IMR-90 (cell line): ENCODE data around the gene PLAAT2. TPM values are rescaled to one million over a fixed set of nuclear protein-coding genes. Genes with fewer than 3 reads are reported as not detected.

Experiments used
- ATAC-seq: fragments of 200-7000 bp; cut with Tn5 transposase; 2 replicates; pipeline ENCODE4 v1.9.1; 2020; ENCODE audit warnings: low read depth, mild to moderate bottlenecking, moderate library complexity
- BruUV-seq: library from RNA; stranded (reverse); fragments of 400-500 nt; replicated peaks from 2 replicates; lab custom pipeline; 2021; lab: Mats Ljungman, UMichigan
- CTCF ChIA-PET: fragments of 300-600 bp; formaldehyde crosslinking; extraction: SDS; loops from one replicate; lab custom pipeline; 2021; ENCODE audit warnings: antibody characterized with exemption; lab: Yijun Ruan, JAX
- POLR2A ChIA-PET: fragments of 300-600 bp; sonication (Branson Sonifier 250); formaldehyde crosslinking; loops from one replicate; lab custom pipeline; 2022; ENCODE audit warnings: antibody characterized with exemption; ENCODE audit not compliant: unreplicated experiment; lab: Charles Lee
- DNase-seq: peaks from one replicate; pipeline ENCODE4 v3.0.0; 2013
- H2AFZ ChIP-seq: replicated peaks from 2 replicates; pipeline ENCODE3; 2013; ENCODE audit warnings: low read length, mild to moderate bottlenecking; ENCODE audit not compliant: poor library complexity
- H2AK5ac ChIP-seq: 2 replicates; pipeline ENCODE4 v1.6.1; 2013; ENCODE audit warnings: low read depth, low read length, inconsistent platforms
- H2AK9ac ChIP-seq: replicated peaks from 2 replicates; pipeline ENCODE3; 2013; ENCODE audit warnings: mild to moderate bottlenecking, low read depth, low read length, moderate library complexity; ENCODE audit not compliant: poor library complexity
- H2BK120ac ChIP-seq: 2 replicates; pipeline ENCODE4 v1.6.1; 2013; ENCODE audit warnings: low read depth, low read length, inconsistent platforms
- H2BK15ac ChIP-seq: 3 replicates; pipeline ENCODE4 v1.6.1; 2013; ENCODE audit warnings: low read depth, low read length, inconsistent platforms
- H2BK20ac ChIP-seq: 2 replicates; pipeline ENCODE4 v1.6.1; 2013; ENCODE audit warnings: low read depth, mild to moderate bottlenecking, inconsistent platforms, low read length, moderate library complexity
- H2BK5ac ChIP-seq: 2 replicates; pipeline ENCODE4 v1.6.1; 2013; ENCODE audit warnings: mild to moderate bottlenecking, low read depth, low read length, inconsistent platforms; ENCODE audit not compliant: poor library complexity, severe bottlenecking
- H3K14ac ChIP-seq: replicated peaks from 2 replicates; pipeline ENCODE4 v1.6.1; 2013; ENCODE audit warnings: low read depth, low read length, inconsistent platforms
- H3K18ac ChIP-seq: 2 replicates; pipeline ENCODE4 v1.6.1; 2013; ENCODE audit warnings: low read depth, low read length, control low read depth
- H3K23ac ChIP-seq: 2 replicates; pipeline ENCODE4 v1.6.1; 2013; ENCODE audit warnings: low read depth, low read length, inconsistent platforms
- H3K27ac ChIP-seq: 2 replicates; pipeline ENCODE4 v1.5.1; 2013; ENCODE audit warnings: mild to moderate bottlenecking, control low read depth, low read length; ENCODE audit not compliant: insufficient read depth
- H3K27me3 ChIP-seq: 2 replicates; pipeline ENCODE4 v1.6.1; 2013; ENCODE audit warnings: low read length; ENCODE audit not compliant: control insufficient read depth, insufficient read depth
- H3K36me3 ChIP-seq: 2 replicates; pipeline ENCODE4 v1.6.1; 2013; ENCODE audit warnings: low read length, mixed read lengths; ENCODE audit not compliant: control insufficient read depth, insufficient read depth
- H3K4ac ChIP-seq: 2 replicates; pipeline ENCODE4 v1.6.1; 2013; ENCODE audit warnings: low read depth, low read length, inconsistent platforms
- H3K4me1 ChIP-seq: 2 replicates; pipeline ENCODE4 v1.6.1; 2013; ENCODE audit warnings: low read length, mixed read lengths; ENCODE audit not compliant: control insufficient read depth, insufficient read depth
- H3K4me2 ChIP-seq: 2 replicates; pipeline ENCODE4 v1.6.1; 2013; ENCODE audit warnings: low read depth, mild to moderate bottlenecking, control low read depth, low read length, moderate library complexity
- H3K4me3 ChIP-seq: 2 replicates; pipeline ENCODE4 v1.5.1; 2013; ENCODE audit warnings: low read depth, mild to moderate bottlenecking, control low read depth, low read length, moderate library complexity; ENCODE audit not compliant: insufficient read depth
- H3K56ac ChIP-seq: 2 replicates; pipeline ENCODE4 v1.6.1; 2013; ENCODE audit warnings: low read length, inconsistent platforms; ENCODE audit not compliant: insufficient read depth; ENCODE audit errors: extremely low read depth
- H3K79me1 ChIP-seq, 2 experiments: 2 replicates each; pipeline ENCODE4 v1.6.1; 2013; ENCODE audit warnings: low read length in 2 of 2, inconsistent platforms in 1 of 2, low read depth in 1 of 2
- H3K9ac ChIP-seq: 2 replicates; pipeline ENCODE4 v1.6.1; 2013; ENCODE audit warnings: low read depth, low read length, control low read depth
- H3K9me1 ChIP-seq: 2 replicates; pipeline ENCODE4 v1.6.1; 2013; ENCODE audit warnings: low read length, inconsistent platforms; ENCODE audit not compliant: insufficient read depth
- H3K9me3 ChIP-seq: 2 replicates; pipeline ENCODE4 v1.6.1; 2013; ENCODE audit warnings: low read length; ENCODE audit not compliant: control insufficient read depth, insufficient read depth
- H4K20me1 ChIP-seq: 2 replicates; pipeline ENCODE4 v1.6.1; 2013; ENCODE audit warnings: low read length, inconsistent platforms; ENCODE audit not compliant: insufficient read depth
- H4K5ac ChIP-seq: 2 replicates; pipeline ENCODE4 v1.6.1; 2013; ENCODE audit warnings: mild to moderate bottlenecking, low read depth, low read length, control low read depth
- H4K8ac ChIP-seq, 2 experiments: 2 replicates each; pipeline ENCODE4 v1.6.1; 2013; ENCODE audit warnings: low read depth in 2 of 2, low read length in 2 of 2, control low read depth in 1 of 2, inconsistent platforms in 1 of 2
- H4K91ac ChIP-seq: 2 replicates; pipeline ENCODE4 v1.6.1; 2013; ENCODE audit warnings: low read depth, low read length, inconsistent platforms; ENCODE audit not compliant: insufficient read depth
- CEBPB ChIP-seq: IDR thresholded peaks from 2 replicates; pipeline ENCODE4 v1.6.1; 2012; ENCODE audit warnings: low read depth, low read length, improper control_type of control experiment
- MAFK ChIP-seq: IDR thresholded peaks from 2 replicates; pipeline ENCODE4 v1.6.1; 2012; ENCODE audit warnings: low read depth, low read length, improper control_type of control experiment
- WGBS, 2 experiments: methylation state at CpG; one replicate each; pipeline versions ENCODE4 v1.1.5 to v1.1.7; 2013; ENCODE audit warnings: missing lambda C conversion rate in 2 of 2; ENCODE audit not compliant: insufficient read length in 1 of 2; ENCODE audit errors: extremely low coverage in 2 of 2; 5-methylcytosine and 5-hydroxymethylcytosine counted together
- dilution Hi-C: fragments of 300-500 bp; cut with HindIII; formaldehyde crosslinking; loops from one replicate; pipeline ENCODE4 v1.14.3; 2018; ENCODE audit warnings: low sequenced_read_pairs; ENCODE audit not compliant: unreplicated experiment
- in situ Hi-C: fragments of 300-500 bp; cut with MboI; formaldehyde crosslinking; loops from 3 replicates; pipeline ENCODE4 v1.14.3; 2019; ENCODE audit warnings: low sequenced_read_pairs, inconsistent platforms, mixed read lengths
- intact Hi-C: fragments of 100-400 bp; cut with micrococcal nuclease; formaldehyde crosslinking; loops from 2 replicates; pipeline ENCODE4 v1.10.0; 2022
- polyA plus RNA-seq, 3 experiments: library from polyadenylated mRNA; depleted of rRNA; stranded (reverse); fragments of >200 nt; gene quantifications; 2 replicates each; pipeline ENCODE4 v1.2.3, GENCODE V29; 2012; ENCODE audit warnings: low replicate concordance in 1 of 3
- total RNA-seq: library from RNA; depleted of rRNA; stranded (reverse); fragments of >200 nt; gene quantifications from 2 replicates; pipeline ENCODE4 v1.2.3, GENCODE V29; 2012

The PLAAT2 gene
- total and polyA plus RNA-seq, 2 of the 4 experiments (the other 2 are of a cell fraction), result not detected

DNA sequence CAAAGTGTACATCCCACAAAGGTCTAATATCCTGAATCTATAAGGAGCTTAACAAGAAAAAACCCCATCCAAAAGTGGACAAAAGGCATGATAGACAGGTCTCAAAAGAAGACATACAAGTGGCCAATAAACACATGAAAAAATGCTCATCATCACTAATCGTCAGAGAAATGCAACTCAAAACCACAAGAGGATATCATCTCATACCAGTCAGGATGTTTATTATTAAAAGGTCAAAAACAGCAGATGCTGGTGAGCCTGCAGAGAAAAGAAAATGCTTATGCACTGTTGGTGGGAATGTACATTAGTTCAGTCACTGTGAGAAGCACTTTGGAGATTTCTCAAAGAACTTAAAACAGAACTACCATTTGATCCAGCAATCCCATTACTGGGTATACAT, 44.6 kb downstream of the PLAAT2 start:
- Histone ChIP-seq H2AK5ac (no peak overlapping the region), H4K91ac (no peak overlapping the region), H3K9ac (no peak overlapping the region), H4K20me1 (no peaks in the 10 kb centered on the region), H3K23ac (no peak overlapping the region), H2BK15ac (no peak overlapping the region), H3K27ac (no peak overlapping the region), H2AK9ac (no peak overlapping the region), H3K4me3 (no peak overlapping the region), H3K9me3 (peaks cover 3% of the 10 kb centered on the region; the same call in 1 of the 2 replicates), H2BK120ac (no peak overlapping the region), H4K8ac (no peak overlapping the region), H3K4me1 (peaks cover 6% of the 10 kb centered on the region; the same call in 1 of the 2 replicates), H3K4me2 (peak overlapping the region; percentile 24; the same call in 1 of the 2 replicates), H4K5ac (no peak overlapping the region), H2BK5ac (no peak overlapping the region), H3K79me1 (no peaks in the 10 kb centered on the region), H3K27me3 (peaks cover 6% of the 10 kb centered on the region; the same call in 1 of the 2 replicates), H3K14ac (no peak overlapping the region), H2BK20ac (no peak overlapping the region), H3K18ac (no peak overlapping the region), H3K36me3 (no peaks in the 10 kb centered on the region), H2AFZ (no peak overlapping the region), H3K4ac (no peak overlapping the region), H3K56ac (no peak overlapping the region), H3K9me1 (peaks cover 2% of the 10 kb centered on the region; the same call in 1 of the 2 replicates)
- WGBS, 2 experiments, result no CpG with 5 or more reads among the region's 1 CpG
- ChIA-PET CTCF (no interaction called here), POLR2A (no interaction called here)
- TF ChIP-seq MAFK (0 out of 2 replicates have a peak, but pooled peaks have one; percentile 2), CEBPB (no peak)
- intact Hi-C loops, result no loop called here
- dilution Hi-C loops, result no loop called here
- in situ Hi-C loops, result no loop called here
- ATAC-seq (peak; percentile 85), DNase-seq (peak; percentile 66)
- no TSS peak for BruUV-seq
